ENCODE results near the gene BRCA1.

BRCA1 gene

GRCh38 chr17:43019418-43019817 lies 105.7 kb downstream of the BRCA1 start:
- TF ChIP-seq FOXP2 (optimal IDR thresholded peaks at IDR 0.05; ENCODE audit: borderline replicate concordance, extremely low read depth, extremely low read length, insufficient read depth) (no peak), TAF1 (IDR thresholded peaks at IDR 0.05; ENCODE audit: borderline replicate concordance, insufficient read depth, low read length) (no peak), POLR2AphosphoS5 (IDR thresholded peaks at IDR 0.05; ENCODE audit: low read depth, low read length) (no peak), REST (IDR thresholded peaks at IDR 0.05; ENCODE audit: insufficient read depth in 1 of 2, low read depth in 2 of 2, low read length in 2 of 2) (no peak), SIN3A (IDR thresholded peaks at IDR 0.05; ENCODE audit: borderline replicate concordance, insufficient read depth, low read length) (no peak)

DNA sequence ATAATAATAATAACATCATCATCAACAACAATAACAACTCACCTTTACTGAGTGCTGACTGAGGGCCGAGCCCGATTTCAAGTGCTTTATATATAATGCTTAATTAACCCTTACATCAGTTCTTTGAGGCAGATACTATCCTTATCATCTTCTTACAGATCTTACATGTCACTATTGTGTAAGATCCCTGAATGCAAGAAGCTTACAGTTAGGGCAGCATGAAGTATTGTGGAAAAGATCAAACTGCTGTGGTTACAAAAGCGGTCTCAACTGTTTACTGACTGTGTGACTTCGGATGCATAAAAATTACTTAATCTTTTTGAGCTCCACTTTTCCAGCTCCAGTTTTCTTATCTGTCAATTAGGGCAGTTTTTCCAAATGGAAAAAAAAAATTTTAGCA lies 106.2 kb downstream of the BRCA1 start:
- TF ChIP-seq REST (IDR thresholded peaks at IDR 0.05; ENCODE audit: insufficient read depth in 1 of 2, low read depth in 2 of 2, low read length in 2 of 2) (no peak), FOXP2 (optimal IDR thresholded peaks at IDR 0.05; ENCODE audit: borderline replicate concordance, extremely low read depth, extremely low read length, insufficient read depth) (no peak), TAF1 (IDR thresholded peaks at IDR 0.05; ENCODE audit: borderline replicate concordance, insufficient read depth, low read length) (no peak), POLR2AphosphoS5 (IDR thresholded peaks at IDR 0.05; ENCODE audit: low read depth, low read length) (no peak), SIN3A (IDR thresholded peaks at IDR 0.05; ENCODE audit: borderline replicate concordance, insufficient read depth, low read length) (no peak)

DNA sequence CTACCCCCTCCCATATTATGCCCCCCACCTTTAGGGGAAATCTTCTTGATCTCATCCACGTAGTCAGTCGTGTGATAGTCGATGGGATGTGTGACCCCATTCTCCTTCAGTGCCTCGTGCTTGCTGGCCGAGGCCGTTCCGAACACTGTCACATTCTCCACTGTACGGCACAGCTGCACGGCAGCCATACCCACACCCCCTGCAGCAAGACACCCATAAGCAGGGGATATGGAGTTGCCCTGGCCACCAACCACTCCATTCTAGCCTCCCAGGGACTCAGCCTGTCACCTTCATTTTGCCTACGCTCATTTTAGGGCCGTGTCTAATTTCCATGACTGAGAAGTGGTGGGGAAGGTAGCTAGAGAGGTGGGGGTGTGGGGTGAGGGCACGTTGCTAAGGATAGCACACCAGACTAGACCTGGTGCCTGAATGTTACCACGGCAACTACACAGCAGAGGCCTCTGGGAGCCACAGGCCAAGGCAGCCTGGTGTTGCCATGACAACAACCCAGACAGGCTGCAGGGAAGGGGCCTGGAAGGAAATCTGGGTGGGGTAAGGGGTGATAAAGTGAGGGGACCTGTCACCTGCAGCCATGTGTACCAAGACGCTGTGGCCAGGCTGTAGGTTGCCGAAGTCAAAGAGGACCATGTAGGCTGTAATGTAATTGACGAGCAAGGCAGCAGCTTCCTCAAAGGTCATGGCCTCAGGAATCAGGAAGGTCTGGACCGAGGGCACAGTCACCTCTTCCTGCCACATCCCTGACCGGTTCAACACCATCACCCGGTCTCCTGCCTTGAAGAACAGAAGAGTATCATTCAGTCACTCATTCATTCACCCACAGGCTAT lies 106.9 kb downstream of the BRCA1 start:
- no peak for TF ChIP-seq POLR2AphosphoS5 (IDR thresholded peaks at IDR 0.05; ENCODE audit: low read depth, low read length)
- no peak for TF ChIP-seq SIN3A (IDR thresholded peaks at IDR 0.05; ENCODE audit: borderline replicate concordance, insufficient read depth, low read length)
- TF ChIP-seq REST (IDR thresholded peaks at IDR 0.05; ENCODE audit: insufficient read depth in 1 of 2, low read depth in 2 of 2, low read length in 2 of 2) = no peak
- TF ChIP-seq TAF1 (IDR thresholded peaks at IDR 0.05; ENCODE audit: borderline replicate concordance, insufficient read depth, low read length) = no peak
- no peak for TF ChIP-seq FOXP2 (optimal IDR thresholded peaks at IDR 0.05; ENCODE audit: borderline replicate concordance, extremely low read depth, extremely low read length, insufficient read depth)

DNA sequence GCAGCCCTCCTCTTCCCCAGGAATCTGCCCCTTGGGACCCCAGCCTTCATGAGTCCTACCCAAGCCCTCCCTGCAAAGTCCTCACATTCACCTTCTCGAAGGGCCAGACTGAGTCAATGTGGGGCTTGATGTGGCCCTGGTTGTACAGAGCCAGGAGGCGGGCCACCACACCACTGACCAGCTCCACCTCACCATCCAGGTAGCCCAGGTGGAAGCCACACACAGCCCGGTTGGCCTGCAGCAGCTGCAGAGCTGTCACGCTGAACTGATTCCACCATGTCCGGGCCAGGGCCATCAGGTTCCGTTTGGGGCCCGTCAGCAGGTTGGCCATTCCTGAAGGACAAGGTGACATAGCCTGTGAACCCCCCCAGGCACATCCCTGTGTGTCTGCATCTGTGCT lies 108.9 kb downstream of the BRCA1 start:
- TF ChIP-seq TAF1 (IDR thresholded peaks at IDR 0.05; ENCODE audit: borderline replicate concordance, insufficient read depth, low read length) = no peak
- TF ChIP-seq REST (IDR thresholded peaks at IDR 0.05; ENCODE audit: insufficient read depth in 1 of 2, low read depth in 2 of 2, low read length in 2 of 2) = no peak
